GM12875 (cell line): Measurements from ENCODE around the gene SLC30A7.
"Not testable (repeated sequence)": the region's sequence is repeated elsewhere in the genome, so short reads cannot be mapped to it uniquely, and the experiment has no call there.

Source experiments
- H3K4me3 ChIP-seq: one replicate; pipeline ENCODE4 v1.5.1; 2011; ENCODE audit warnings: low read depth, low read length, control low read depth
- TF ChIP-seq, protein P1 (sequence below): IDR thresholded peaks from 2 replicates; pipeline ENCODE4 v1.5.1; 2011; ENCODE audit warnings: low read depth, mild to moderate bottlenecking, control low read depth, inconsistent platforms, low read length, moderate library complexity, borderline replicate concordance; ENCODE audit not compliant: insufficient read depth

Gene SLC30A7

DNA sequence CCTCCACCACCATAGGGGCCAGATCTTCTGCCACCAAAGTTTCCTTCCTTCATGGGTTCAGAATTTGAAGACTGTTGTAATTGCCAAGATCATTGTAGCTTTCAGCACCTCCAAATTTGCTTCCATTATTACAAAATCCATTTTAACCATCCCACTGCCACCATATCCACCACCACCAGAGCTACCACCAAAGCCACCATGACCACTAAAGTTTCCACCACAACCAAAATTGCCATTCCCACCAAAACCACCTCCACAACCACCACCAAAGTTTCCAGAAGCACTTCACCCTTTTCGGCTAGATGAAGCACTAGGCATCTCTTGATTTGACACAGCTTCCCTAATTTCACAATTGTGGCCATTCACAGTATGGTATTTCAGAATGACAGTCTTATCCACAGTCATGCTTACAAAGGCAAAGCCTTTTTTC lies 45.2 kb downstream of the SLC30A7 start:
- H3K4me3 ChIP-seq, result no peak overlapping the region
- TF ChIP-seq, protein P1, sequence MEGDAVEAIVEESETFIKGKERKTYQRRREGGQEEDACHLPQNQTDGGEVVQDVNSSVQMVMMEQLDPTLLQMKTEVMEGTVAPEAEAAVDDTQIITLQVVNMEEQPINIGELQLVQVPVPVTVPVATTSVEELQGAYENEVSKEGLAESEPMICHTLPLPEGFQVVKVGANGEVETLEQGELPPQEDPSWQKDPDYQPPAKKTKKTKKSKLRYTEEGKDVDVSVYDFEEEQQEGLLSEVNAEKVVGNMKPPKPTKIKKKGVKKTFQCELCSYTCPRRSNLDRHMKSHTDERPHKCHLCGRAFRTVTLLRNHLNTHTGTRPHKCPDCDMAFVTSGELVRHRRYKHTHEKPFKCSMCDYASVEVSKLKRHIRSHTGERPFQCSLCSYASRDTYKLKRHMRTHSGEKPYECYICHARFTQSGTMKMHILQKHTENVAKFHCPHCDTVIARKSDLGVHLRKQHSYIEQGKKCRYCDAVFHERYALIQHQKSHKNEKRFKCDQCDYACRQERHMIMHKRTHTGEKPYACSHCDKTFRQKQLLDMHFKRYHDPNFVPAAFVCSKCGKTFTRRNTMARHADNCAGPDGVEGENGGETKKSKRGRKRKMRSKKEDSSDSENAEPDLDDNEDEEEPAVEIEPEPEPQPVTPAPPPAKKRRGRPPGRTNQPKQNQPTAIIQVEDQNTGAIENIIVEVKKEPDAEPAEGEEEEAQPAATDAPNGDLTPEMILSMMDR, result no peak

DNA sequence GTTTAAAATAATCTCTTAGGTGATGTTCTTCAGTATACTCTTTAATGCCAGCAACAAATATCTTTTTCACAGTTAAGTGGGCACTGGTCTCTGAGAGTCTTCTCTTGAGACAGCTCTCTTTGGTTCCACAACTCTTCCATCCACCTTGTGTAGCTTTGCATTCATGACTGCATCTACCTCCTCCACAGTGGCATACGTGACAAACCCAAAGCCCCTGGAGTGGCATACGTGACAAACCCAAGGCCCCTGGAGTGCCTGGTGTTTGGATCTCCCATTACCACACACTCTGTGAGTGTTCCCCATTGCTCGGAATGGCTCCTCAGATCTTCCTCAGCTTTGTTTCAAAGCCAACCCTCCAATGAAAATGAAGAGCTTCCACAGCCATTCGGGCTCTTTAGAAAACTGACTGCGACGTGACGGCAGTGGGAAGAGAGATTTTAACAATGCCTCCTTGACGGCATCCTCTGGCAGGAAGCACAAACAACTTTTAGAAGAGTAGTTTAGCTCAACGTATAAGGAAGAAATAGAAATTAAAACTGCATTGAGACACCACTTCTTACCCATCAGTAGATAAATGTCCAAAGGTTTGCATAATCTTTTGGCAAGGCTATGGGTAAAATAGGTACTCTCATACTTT lies 45.8 kb downstream of the SLC30A7 start:
- TF ChIP-seq, protein P1, result no peak
- H3K4me3 ChIP-seq, result no peak overlapping the region

DNA sequence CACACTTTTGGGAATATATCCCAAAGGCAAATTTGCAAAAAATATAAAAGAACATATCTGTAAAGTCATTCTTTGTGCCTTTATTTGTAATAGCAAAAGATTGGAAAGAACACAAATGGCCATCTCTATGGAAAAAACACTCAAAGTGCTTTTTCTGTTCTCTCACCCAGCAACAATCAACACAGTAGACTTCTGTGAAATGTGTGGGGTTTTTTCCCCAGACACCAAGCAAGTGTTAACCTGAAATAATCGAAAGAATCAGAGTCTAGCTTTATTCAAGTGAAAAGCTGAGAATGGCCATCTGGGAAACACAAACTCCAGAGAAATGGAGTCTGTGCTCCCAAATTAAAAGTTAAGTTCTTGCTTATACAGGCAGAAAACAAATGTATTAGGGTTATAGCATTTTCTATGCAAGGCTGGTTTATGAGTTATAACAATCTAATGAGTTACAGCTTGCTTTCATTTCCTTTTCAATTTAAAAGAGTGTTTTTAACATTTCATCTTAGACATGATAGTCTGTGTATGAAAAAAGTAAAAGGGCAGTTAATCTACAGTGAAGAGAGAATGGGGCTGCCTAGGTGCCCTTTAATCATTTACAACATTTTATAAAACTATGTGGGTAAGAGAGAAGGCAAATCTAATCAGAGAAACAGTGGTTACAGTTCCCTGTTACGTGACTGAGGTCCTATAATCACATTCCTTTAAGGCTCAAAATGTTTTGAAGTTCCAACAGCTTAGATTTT lies 46.6 kb downstream of the SLC30A7 start:
- TF ChIP-seq, protein P1, result no peak
- H3K4me3 ChIP-seq, result no peak overlapping the region

DNA sequence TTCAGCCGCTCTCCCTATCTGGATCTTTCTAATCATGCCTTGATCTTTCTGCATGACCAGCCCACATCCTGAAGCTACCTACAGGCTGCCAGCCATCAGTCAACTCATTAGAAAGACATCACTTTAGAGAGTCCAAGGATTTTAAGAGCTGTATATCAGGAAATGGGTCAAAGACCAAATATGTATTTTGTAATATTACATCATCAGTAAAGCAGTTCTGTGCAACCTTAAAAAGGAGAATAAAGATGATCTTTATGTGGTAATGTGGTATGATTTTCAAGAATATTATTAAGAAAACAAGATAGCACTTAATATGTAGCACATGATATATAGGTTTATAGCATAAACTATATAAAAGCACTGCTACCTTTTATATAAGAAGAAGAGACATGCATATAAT lies 47.6 kb downstream of the SLC30A7 start:
- TF ChIP-seq, protein P1, result no peak
- H3K4me3 ChIP-seq, result no peak overlapping the region

DNA sequence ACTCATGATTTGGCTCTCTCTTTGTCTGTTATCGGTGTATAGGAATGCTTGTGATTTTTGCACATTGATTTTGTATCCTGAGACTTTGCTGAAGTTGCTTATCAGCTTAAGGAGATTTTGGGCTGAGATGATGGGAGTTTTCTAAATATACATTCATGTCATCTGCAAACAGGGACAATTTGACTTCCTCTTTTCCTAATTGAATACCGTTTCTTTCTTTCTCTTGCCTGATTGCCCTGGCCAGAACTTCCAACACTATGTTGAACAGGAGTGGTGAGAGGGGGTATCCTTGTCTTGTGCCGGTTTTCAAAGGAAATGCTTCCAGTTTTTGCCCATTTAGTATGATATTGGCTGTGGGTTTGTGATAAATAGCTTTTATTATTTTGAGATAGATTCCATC lies 50.2 kb downstream of the SLC30A7 start:
- H3K4me3 ChIP-seq, result not testable (repeated sequence)

DNA sequence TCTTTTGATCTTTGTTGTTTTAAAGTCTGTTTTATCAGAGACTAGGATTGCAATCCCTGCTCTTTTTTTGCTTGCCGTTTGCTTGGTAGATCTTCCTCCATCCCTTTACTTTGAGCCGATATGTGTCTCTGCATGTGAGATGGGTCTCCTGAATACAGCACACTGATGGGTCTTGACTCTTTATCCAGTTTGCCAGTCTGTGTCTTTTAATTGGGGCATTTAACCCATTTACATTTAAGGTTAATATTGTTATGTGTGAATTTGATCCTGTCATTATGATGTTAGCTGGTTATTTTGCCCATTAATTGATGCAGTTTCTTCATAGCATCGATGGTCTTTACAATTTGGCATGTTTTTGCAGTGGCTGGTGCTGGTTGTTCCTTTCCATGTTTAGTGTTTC lies 51.9 kb downstream of the SLC30A7 start:
- H3K4me3 ChIP-seq, result not testable (repeated sequence)

DNA sequence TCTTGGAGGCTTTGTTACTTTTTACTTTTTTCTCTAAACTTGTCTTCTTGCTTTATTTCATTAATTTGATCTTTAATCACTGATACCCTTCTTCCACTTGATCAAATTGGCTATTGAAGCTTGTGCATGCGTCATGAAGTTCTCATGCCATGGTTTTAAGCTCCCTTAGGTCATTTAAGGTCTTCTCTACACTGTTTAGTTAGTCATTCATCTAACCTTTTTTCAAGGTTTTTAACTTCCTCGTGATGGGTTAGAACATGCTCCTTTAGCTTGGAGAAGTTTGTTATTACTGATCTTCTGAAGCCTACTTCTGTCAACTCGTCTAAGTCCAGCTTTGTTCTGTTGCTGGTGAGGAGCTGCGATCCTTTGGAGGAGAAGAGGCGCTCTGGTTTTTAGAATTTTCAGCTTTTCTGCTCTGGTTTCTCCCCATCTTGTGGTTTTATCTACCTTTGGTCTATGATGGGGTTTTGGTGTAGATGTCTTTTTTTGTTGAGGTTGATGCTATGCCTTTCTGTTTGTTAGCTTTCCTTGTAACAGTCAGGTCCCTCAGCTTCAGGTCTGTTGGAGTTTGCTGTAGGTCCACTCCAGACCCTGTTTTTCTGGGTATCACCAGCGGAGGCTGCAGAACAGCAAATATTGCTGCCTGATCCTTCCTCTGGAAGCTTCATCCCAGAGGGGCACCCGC lies 53.0 kb downstream of the SLC30A7 start:
- not testable (repeated sequence) for H3K4me3 ChIP-seq

DNA sequence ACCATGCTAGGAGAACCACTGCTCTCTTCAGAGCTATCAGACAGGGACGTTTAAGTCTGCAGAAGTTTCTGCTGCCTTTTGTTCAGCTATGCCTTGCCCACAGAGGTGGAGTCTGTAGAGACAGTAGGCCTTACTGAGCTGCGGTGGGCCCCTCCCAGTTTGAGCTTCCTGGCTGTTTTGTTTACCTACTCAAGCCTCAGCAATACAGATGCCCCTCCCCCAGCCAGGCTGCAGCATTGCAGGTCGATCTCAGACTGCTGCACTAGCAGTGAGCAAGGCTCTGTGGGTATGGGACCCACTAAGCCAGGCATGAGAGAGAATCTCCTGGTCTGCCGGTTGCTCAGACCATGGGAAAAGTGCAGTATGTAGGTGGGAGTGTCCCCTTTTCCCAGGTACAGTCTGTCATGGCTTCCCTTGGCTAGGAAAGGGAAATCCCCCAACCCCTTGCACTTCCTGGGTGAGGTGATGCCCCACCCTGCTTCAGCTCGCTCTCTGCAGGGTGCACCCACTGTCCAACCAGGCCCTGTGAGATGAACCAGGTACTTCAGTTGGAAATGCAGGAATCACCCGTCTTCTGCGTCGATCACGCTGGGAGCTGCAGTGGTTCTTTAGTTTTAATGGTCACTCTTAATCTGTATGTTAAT lies 53.7 kb downstream of the SLC30A7 start:
- not testable (repeated sequence) for H3K4me3 ChIP-seq

DNA sequence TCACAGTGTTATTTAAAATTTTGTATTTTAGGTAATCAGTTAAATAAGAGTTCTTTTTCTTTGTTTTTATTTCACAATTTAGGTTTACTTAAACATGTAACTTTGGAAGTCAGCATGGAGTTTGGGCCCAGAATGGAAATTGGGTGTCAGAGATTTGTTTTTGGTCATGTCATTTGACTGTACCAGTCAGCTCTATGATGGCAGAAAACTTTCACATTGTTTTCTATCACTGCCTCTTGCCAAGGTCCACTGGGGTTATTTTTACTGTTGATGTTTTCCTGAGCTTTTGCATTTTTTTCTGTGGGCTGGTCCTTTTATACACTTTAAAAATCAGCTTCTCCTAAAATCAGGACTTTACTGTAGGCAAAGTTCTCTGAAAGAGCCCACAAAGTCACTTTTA lies 54.4 kb downstream of the SLC30A7 start:
- TF ChIP-seq, protein P1, result no peak

More for the DNA sequence above, 54.4 kb downstream of the SLC30A7 start:
- no peak overlapping the region for H3K4me3 ChIP-seq
